Head of caudate nucleus (tissue), 42 donors: ENCODE results near the gene EEF2.
A peak's percentile ranks its signal among the peaks of the same experiment; 100 is the strongest.
"Not testable (repeated sequence)": the region's sequence is repeated elsewhere in the genome, so short reads cannot be mapped to it uniquely, and the experiment has no call there.

Source experiments
- DNase-seq, 42 donors: peaks; one replicate each; pipeline versions ENCODE4 v3.0.0 to v3.0.0-alpha.2; 2020 to 2021; ENCODE audit warnings: mixed read lengths in 7 of 42
- intact Hi-C: fragments of 100-400 bp; cut with DNase I; formaldehyde crosslinking; loops from one replicate; pipeline ENCODE4 v1.15.0; 2022

The EEF2 gene

DNA sequence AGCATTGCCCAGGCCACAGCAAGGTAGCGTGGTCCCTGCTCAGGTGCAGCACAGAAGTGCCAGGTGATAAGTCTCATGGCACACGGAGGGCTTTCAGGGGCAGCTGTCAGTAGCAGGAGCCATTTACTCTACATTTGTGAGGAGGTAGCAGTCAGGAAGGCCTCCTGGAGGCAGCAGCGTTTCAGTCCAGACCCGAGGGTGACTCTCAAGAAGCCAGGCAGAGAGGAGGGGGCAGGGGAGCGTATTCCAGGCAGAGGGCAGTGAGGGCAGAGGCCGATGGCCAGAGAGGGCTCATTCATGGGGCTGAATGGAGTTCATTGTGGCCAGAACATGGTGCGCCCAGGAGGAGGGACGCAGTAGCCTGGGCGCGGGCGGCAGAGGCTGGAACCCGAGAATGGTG lies 31.2 kb upstream of the EEF2 start:
- intact Hi-C loops = no loop called here
- DNase-seq = peak; percentile 67 to 95 (median 88)

DNA sequence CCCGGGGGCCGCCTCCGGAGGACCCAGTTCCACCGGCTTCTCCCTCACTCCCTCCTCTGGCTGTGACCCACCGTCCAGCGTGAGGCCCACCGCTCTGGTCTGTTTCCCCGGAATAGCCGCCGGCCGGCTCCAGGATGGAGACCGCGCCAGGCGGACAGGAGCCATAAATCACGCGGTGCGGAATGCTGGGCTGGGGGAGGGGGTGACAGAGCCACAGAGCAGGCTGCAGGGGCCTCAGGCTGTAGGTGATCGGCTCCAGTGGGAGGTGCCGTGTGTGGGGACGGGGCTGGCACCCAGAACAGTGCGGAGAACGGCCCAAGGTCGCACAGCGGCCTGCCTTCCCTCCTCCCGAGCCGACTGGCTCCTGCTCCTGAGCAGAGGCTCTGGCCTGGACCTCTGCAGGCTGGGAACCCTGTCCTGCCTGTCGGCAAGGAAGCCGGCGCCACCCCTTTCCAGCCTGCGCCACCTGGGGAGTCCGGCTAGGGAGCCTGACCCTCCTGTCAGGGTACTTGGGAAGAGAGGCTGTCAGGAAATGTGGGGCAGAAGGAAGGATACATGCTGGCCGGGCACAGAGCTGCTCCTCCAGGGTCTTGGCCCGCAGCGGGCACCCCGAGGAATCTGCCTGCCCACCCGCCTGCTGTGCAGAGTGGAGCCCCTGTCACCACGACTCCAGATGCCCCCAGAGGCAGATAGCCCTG lies 30.6 kb upstream of the EEF2 start:
- no peak for DNase-seq
- intact Hi-C loops = no loop called here

DNA sequence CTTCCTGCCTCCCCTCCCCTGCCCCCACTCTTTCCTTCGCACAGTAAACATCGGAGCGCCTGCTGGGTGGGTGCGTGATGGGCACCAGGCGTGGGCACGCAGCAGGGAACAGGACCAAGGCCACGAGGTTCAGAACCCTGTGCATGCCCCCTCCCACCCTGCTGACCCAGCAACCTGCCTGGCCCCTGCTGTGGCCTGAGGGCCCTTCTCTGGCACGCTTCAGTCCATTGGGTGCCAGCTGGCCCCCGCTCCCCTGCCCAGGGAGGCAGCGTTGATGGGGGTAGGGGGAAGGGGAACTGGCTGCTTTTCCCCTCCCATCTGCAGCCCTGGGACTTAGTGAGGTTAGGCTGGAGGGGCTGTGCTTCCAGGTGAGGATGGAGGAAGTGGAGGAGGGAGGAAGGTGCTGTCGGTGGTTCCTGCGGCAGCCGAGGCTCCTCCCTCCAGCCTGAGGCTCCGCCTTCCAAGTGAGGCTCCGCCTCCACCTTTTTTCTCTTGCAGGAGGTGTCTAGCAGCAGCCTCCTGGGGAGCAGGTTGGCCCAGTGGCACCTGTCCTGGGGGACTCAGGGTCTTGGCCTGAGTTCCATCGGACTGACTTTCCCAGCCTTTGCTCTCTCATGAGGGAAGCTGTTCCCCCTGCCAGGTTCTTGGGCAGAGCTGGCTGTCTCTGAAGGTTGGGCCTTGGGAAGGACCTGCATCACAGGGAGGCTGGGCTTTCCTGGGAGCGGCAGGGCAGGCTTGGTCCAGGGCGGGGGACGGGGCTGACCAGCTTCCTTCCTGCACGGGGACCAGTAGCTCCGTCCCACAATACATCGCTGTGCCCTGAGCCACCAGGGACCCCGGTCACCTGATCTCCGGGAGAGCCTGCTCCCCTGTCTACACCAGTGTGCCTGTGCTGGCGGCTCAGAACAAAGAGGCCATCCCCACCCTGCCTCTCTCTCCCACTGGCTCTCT lies 29.6 kb upstream of the EEF2 start:
- DNase-seq = no peak
- intact Hi-C loops = no loop called here

DNA sequence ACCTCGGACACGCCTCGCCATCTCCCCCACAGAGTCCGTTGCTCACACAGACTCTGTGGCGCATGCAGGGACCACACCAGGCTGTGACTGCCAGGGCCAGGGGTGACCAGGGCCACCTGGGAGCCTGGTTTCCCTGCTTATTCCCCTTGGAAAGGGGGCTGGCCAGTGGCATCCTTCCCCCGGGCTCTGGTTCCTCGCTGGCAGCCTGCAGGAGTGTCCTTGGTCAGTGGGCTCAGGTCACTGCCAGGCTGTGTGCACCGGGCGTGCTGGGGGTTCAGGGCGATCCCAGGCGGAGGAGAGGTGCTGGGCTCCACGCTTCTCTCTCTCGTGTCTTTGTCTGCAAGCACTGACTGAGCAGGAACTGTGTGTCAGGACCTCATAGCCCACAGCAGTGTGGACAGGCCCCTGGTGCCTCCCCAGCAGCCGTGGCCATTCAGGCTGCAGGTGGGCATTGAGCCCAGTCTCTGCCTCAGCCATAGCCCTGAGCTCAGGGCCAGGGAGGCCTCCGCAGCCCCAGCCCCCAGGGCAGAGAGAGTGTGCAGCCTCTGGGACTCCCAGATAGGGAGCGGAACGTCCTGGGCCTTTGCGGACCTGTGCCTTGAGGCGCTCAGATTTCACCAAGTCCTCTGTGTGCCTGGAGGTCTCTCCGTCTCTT lies 28.8 kb upstream of the EEF2 start:
- peak in 17 of 42 donors; percentile 35 to 72 (median 50) for DNase-seq
- intact Hi-C loops = no loop called here

DNA sequence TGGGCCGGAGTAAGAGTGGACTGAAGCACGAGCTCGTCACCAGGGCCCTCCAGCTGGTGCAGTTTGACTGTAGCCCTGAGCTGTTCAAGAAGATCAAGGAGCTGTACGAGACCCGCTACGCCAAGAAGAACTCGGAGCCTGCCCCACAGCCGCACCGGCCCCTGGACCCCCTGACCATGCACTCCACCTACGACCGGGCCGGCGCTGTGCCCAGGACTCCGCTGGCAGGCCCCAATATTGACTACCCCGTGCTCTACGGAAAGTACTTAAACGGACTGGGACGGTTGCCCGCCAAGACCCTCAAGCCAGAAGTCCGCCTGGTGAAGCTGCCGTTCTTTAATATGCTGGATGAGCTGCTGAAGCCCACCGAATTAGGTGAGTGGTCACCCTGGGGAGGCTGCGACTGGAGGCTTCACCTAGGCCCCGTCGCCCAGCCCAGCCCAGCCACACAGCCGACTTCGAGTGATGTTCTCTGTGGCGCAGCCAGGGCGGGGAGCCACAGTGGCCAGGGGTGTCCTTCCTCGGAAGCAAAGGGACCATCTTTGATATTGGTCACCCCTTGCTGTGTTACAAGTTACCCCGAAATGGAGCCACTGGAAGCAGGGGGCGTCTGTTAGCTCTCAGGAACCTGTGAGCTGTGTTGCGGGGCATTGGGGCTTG lies 27.8 kb upstream of the EEF2 start:
- intact Hi-C loops = no loop called here
- no peak for DNase-seq

DNA sequence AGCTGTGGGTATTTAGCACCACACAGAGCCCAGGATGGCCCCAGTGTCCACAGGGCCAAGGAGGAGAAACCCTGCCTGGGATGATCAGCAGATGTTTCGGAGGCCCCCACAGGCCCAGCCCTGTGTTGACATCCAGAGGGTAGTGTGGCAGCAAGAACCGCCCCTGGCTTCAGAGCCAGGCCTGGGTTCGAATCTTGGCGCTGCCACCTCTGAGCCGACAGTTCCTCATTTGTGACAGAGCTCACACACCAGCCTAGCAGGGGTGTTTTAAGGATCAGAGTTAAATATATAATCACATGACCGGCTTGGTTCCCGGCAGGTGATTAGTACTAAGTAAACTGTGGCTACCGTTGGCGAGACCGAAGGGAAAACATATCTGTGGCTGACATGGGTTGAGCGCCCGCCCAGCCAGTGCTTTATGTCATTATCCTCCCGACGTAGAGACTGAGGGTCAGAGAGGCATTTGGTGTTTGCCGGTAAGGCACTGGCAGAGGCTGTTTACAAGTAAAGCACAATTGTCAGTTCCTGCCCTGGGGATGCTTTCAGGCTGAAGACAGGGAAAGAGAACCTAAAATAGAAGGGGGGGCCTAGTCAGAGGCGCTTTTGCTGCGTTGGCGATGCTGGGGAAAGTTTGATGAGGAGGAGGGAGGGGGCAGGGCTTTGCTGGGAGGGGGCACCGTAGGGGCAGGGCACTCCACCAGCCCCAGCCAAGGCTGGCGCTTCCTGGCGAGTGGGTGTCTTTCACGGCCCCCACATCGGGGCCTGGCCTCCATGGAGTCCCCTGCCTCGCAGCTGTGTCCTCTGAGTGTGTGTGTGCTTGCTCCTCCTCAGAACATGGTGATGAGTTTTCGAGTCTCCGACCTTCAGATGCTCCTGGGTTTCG lies 27.1 kb upstream of the EEF2 start:
- intact Hi-C loops = no loop called here
- peak in 4 of 42 donors; percentile 38 to 56 (median 38) for DNase-seq

DNA sequence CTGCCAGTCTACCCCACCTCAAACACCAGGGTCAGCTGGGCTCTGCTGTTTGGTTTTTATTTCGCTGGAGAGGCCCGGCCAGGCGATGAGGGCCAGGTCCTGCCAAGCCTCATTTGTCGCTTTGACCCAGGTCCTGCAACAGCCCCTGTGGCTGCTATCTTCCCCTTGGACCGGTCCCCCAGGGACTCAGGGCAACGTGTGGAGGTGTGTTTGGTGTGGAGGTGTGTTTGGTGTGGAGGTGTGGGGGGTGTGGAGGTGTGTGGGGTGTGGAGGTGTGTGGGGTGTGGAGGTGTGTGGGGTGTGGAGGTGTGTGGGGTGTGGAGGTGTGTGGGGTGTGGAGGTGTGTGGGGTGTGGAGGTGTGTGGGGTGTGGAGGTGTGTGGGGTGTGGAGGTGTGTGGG lies 26.2 kb upstream of the EEF2 start:
- DNase-seq, intact Hi-C loops: not testable (repeated sequence)

DNA sequence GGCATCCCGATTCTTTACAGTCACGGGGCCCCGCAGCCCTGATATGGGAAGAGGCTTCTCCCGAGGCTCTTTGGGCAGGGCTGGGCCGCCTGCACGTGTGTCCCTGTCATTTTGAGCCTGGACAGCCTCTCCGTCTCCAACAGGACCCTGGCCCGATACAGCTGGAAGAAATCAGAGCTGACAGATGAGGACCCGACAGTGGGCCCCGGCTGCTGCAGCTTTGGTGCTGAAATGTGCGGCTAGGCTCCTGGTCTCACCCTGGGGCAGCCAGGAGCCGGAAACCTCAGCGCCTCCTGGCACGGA lies 25.5 kb upstream of the EEF2 start:
- intact Hi-C loops = no loop called here
- no peak for DNase-seq

DNA sequence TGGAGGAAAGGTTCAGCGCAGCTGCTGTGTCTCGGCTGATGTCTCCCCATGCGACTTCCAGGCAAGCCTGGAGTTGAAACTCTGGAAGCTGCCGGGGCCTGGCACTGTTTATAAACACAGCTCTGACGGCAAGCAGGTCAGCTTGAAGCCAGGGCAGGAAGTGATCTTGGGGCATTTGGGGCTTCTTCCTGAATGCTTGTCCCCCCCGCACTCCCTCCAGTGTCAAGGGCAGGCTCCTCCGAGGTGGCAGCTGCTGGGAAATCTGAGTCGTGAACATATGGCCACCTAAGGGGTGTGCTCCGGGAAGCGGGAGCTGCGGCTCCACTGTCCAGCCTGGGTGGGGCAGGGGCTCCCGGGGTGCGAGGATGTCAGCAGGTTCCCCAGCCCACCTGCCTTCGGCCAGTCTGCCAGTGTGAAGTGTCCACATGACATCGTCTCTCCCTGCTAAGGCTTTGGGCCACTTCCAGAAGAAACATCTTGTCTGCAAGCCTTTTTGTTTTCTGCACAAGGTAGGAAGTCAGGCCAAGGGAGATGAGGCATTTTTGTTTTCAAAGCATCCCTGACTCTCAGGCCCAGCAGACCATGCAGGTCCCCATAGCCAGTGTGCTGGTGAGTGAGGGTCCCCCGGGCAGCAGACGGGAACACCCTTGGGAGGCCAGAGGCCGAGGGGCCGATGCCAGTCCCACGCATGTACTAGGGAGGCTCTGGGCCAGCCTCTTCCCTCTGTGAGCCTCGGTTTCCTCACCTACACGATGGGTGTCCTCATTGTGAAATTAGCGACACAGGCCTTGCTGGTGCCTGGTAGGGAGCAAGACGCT lies 24.9 kb upstream of the EEF2 start:
- no peak for DNase-seq
- intact Hi-C loops = loop anchor here (5.0 kb wide), 1 partner anchor 112 kb away; the partner anchor contains the start of gene MAP2K2

DNA sequence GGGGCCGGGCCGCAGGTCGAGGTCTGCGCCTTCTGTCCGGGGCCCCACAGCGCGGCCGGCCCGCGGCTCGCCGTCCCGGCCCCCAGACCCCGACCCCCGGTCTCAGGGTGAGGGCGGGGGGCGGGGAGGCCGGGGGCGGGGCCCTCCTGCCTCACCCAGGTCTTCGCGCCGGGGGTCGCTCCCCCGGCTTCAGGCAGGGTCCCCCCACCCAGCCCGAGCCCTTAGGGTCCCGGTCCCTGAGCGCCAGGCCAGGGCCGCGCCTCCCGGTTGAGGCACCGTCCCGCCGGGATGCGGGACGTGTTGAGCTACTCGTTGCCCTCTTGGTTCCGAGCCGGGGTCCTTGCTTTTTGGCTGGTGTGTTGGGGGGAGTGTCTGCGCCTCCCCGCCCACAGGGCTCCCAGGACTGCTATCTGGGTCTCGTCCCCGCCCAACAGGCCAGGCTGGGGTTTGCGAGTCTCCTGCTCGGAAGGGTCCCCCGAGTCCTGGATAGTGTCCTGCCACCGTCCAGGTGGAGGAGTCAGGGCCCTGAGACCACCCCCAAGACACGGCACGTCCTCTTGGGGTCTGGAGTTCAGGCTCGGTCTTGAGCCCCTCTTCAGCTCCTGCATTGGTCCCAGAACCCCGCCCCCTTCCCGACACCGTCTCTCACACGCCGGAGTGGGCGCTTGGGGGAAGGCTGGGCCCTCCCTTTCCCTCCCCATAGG lies 22.7 kb upstream of the EEF2 start:
- peak in 3 of 42 donors; percentile 30 to 48 (median 31) for DNase-seq
- intact Hi-C loops = loop anchor here (2.0 to 5.0 kb wide), 2 partner anchors 57 to 114 kb away; partner anchors contain the start of gene MAP2K2

DNA sequence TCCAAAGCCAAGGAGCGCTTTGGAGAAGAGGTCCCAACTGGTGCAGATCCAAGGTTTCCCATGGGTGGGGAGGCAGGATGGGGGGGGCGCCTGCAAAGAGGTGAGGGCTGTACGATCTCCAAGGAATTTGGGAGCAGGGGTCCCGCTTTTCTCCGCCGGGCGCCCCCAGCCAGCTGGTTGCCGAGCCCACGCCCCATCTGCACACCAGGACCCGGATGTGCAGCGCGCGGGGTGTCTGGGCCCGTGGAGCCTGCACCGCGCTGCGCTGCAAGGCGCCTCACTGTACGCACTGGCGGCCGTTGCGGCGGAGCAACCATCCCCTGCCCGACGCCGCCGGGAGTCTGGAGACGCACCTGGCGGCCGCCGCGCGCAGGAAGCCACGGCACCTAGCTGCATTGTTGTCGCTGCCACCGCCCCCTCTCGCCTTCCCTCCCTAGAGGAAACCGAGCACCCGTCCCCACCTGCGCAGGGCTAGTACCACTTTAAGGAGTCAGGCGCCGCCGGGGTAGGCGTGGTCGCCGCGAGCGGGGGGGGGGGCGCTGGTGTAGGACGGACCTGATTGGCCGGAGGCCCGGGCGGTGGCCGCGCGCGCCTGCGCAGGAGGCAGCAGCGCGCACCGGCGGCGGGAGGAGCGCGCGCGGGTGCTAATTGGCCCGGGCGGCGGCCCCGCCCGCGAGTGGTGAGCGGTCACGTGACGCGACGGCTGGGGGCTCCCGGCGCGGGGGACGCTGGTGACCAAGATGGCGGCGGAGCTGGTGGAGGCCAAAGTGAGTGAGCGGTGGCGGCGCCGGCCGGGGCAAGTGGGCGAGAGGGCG lies 22.0 kb upstream of the EEF2 start, which contains the start of gene PIAS4:
PIAS4 (plus strand) TSS at position 716 of the 815 bp plus-strand sequence; CDS start at position 741, 25 bp downstream.
- peak; percentile 88 to 98 (median 95) for DNase-seq
- intact Hi-C loops = loop anchor here (2.0 to 5.0 kb wide), 2 partner anchors 58 to 115 kb away; partner anchors contain the start of gene MAP2K2

DNA sequence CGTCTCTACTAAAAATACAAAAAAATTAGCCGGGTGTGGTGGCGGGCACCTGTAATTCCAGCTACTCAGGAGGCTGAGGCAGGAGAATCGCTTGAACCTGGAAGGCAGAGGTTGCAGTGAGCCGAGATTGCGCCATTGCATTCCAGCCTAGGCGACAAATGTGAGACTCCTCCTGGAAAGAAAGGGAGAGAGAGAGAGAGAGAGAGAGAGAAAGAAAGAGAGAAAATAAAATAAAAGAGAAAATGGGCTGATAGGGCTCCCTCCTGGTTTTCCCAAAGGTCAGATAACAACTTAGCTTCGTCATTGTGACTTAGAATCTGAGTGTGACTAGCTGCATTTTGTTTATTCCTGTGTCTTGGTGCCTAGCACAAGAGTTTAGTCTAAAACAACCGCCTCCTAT lies 20.2 kb upstream of the EEF2 start:
- intact Hi-C loops = loop anchor here (5.0 kb wide), 1 partner anchor 117 kb away; the partner anchor contains the start of gene MAP2K2
- DNase-seq = not testable (repeated sequence)

DNA sequence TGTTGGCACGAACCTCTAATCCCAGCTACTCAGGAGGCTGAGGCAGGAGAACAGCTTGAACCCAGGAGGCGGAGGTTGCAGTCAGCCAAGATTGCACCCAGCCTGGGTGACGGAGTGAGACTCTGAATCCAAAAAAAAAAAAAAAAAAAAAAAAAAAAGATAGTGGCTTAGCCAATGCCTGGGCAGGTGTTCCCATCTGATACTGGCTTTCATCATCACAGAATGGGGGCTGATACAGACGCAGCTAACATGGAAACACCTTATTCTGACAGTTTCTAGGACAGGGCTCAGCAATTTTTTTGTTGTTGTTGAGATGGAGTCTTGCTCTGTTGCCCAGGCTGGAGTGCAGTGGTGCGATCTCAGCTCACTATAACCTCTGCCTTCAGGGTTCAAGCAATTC lies 15.5 kb upstream of the EEF2 start:
- intact Hi-C loops, DNase-seq: not testable (repeated sequence)

DNA sequence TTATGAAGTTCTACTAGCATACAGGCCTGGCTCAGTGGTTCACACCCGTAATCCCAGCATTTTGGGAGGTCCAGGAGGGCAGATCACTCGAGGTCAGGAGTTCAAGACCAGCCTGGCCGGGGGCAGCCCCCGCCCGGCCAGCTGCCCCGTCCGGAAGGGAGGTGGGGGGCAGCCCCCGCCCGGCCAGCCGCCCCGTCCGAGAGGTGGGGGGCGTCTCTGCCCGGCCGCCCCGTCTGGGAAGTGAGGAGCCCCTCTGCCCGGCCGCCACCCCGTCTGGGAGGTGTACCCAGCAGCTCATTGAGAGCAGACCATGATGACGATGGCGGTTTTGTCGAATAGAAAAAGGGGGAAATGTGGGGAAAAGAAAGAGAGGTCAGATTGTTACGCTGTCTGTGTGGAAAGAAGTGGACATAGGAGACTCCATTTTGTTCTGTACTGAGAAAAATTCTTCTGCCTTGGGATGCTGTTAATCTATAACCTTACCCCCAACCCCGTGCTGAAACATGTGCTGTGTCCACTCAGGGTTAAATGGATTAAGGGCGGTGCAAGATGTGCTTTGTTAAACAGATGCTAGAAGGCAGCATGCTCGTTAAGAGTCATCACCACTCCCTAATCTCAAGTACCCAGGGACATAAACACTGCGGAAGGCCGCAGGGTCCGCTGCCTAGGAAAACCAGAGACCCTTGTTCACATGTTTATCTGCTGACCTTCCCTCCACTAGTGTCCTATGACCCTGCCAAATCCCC lies 13.6 kb upstream of the EEF2 start:
- DNase-seq, intact Hi-C loops: not testable (repeated sequence)

DNA sequence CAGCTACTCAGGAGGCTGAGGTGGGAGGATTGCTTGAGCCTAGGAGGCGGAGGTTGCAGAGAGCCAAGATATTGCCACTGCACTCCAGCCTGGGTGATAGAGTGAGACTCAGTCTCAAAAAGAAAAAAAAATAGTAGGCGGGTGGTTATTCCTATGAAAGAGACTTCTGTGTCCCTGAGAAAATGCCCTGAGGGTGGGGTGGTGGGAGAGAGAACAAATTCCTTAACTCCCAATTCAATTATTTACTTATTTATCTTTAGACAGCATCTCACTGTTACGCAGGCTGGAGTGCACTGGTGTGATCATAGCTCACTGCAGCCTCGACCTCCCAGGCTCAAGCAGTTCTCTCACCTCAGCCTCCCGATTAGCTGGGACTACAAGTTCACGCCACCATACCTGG lies 10.3 kb upstream of the EEF2 start:
- DNase-seq = no peak
- intact Hi-C loops = no loop called here
